KOPT-K1 (cell line): ENCODE measurements around the gene KCNIP4.

Source experiments
- H3K27ac ChIP-seq: fragments of 200-600 bp; sonication (generic); 2 replicates; pipeline ENCODE4 v1.5.1; 2016; ENCODE audit warnings: antibody characterized with exemption, mild to moderate bottlenecking, low read depth, low read length; ENCODE audit not compliant: poor library complexity, severe bottlenecking
- H3K36me3 ChIP-seq: fragments of 200-600 bp; sonication (generic); 2 replicates; pipeline ENCODE4 v1.5.1; 2017; ENCODE audit warnings: antibody characterized with exemption, mild to moderate bottlenecking, low read length, moderate library complexity; ENCODE audit not compliant: insufficient read depth
- H3K9me3 ChIP-seq: fragments of 200-600 bp; sonication (generic); 2 replicates; pipeline ENCODE4 v1.5.1; 2017; ENCODE audit warnings: antibody characterized with exemption, low read length, mild to moderate bottlenecking; ENCODE audit not compliant: insufficient read depth, poor library complexity, severe bottlenecking

The KCNIP4 gene

DNA sequence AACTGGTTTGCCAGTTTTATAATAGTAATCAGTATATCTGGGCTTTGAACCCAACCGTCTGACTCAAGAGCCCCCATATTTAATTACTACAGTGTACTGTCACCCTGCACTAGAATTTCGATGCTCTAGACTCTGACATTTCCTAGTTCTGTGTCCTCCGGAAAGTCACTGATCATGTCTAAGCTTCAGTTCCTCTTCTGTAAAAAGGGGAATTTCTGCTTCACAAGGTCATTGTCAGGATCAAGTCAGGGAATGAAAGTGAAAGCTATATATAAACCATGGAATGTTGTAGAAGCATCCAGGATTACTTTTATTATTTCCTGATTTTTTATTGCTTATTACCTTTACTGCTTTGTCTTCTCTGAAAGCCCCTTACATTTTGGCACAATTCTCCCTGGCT is 4.0 kb upstream of the KCNIP4 start:
- H3K27ac ChIP-seq = no peak overlapping the region
- H3K9me3 ChIP-seq = no peaks in the 10 kb centered on the region
- H3K36me3 ChIP-seq = no peaks in the 10 kb centered on the region

DNA sequence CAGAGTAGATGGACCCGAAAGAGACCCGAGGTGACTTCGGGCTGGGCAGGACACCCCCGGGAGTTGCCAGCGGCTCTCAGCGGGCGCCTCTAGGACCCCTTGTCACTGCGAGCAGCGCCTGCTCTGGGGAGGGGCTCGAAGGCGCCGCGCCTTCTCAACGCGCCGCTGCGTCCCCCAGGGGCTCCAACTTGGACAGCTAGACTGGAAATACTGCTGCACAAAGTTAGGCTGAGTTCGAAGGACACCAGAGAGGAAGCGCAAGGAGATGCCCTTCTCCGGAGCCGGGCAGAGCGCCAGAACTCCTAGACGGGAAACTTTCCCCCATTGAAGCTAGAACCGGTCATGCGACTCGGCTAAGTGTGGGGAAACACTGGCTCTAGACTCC is 493 bp upstream of the KCNIP4 start:
- Histone ChIP-seq H3K36me3 (no peaks in the 10 kb centered on the region), H3K9me3 (no peaks in the 10 kb centered on the region), H3K27ac (no peak overlapping the region)

DNA sequence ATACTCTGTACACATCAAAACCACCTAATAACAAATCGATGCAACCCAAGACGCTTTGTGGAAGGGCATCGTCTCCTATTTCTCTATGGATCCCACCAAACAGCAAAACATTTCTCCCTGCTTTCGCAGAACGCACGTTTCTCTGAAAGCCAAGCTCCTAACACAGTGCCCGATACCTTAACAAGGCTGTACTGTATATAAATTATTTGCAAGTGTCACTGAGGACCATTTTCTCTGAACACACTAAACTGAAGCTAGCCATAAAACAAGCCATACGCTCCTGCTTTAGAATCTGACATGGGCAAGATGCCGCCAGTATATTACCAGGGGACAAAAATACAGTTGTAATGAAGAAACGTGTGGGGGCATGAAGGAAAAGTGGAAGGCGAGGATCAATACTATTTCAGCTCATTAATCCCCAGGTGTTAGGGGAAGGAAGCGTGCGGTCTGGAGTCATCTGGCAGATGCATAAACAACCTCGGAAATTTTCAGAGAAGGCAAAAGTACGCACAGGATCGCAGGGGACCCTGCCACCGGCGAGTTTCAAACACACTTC is 703 bp downstream of the KCNIP4 start:
- Histone ChIP-seq H3K36me3 (no peaks in the 10 kb centered on the region), H3K27ac (no peak overlapping the region), H3K9me3 (no peaks in the 10 kb centered on the region)

DNA sequence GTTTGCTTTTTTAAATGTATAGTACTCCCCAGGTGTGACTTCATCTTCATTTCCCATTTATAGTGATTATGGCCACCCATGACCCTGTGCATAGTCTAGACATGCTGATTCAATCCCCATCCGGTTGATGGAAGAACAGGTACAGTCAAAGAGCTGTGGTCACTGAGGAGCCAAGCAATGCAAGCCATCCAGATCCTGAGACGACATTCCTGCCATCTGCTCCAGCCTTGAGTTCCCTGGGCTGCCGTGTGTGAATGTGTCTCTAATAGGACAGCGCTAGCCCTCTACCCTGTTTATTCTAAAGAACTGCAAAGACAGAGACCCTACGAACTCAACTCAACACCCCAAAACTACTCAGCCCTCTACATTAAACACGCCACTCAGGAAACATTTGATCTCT is 1.7 kb downstream of the KCNIP4 start:
- Histone ChIP-seq H3K27ac (no peak overlapping the region), H3K9me3 (no peaks in the 10 kb centered on the region), H3K36me3 (no peaks in the 10 kb centered on the region)

DNA sequence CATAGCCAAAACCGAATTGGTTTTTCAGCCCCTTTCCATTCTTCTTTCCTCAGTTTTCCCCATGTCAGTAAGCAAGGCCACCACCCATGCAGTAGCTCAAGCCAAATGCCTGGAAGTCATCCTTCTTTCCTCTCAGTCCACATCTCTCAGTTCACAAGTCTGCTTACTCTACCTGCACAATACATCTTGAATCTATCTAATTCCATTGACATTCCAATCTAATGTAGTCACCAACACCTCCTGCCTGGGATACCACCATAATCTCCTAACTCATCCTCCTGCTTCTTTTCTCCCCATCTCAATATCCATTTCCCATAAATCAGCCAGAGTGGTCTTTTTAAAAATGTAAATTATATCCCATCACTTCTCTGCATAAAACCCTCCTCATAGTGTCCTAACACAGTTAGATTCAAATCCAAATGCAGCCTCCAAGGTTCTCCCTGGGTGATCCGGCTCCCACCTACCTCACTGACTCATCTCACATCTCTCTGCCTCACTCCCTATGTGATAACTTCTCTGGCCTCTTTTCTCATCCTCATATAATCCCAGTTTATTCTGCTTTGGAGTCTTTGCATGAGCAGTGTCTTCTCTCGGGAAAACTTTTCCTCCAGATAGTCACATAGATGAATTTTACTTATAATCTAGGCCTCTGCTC is 26.9 kb downstream of the KCNIP4 start:
- Histone ChIP-seq H3K9me3 (no peaks in the 10 kb centered on the region), H3K36me3 (no peaks in the 10 kb centered on the region), H3K27ac (no peak overlapping the region)

DNA sequence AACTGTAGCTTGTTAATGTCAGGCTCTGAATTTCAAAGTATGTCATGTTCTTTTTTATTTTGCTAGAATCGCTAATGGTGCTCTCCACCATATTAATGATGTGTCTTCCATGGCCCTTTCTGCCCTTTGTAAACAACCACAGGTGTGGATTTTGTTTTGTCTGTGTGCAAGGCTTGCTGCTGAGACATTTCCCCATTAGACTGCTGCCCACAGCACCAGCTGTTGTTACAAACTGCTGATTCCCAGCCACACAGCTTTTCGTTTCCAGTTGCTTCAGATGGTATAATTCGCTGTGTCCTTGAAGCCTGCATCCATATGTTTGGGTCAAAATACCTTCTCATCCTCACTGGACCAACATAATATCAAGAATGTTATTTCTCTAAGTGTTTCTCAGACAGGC is 32.8 kb downstream of the KCNIP4 start:
- no peaks in the 10 kb centered on the region for H3K36me3 ChIP-seq
- no peaks in the 10 kb centered on the region for H3K9me3 ChIP-seq
- no peak overlapping the region for H3K27ac ChIP-seq

DNA sequence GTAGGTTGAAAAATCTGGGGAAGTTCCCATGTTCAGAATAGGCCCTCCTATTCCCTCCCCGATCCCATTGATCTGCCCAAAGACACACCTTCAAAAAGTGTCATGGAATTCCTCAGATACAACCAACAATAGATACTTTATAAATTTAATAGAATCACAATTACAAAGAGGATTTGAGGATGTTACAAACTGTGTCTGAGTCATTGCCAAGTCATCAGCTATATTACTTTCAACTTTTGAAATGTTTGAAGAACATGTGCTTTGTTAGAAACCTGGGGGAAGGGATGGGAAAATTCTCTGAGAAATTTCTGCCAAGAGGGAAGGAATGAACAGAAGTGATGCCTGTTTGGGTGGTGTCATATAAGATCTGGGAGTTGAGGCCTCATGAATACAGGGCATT is 46.7 kb downstream of the KCNIP4 start:
- Histone ChIP-seq H3K9me3 (no peaks in the 10 kb centered on the region), H3K27ac (no peak overlapping the region), H3K36me3 (no peaks in the 10 kb centered on the region)

DNA sequence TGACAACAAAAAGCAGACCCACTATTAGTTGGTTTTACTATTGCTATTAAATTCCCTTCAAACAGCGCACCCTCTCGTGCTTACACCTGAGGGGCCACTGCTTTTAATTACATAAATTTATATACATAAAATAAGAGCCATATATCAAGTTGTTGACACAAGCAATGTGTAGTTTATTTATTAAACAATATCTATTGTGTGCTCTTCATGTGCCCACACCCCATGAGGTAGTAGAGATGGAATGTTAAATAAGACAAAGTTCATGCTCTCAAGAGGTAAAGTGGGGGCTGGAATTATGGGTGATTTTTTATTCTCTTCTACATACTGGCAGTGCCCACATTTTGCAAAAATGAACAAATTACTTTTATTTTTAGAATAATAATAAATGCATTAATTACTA is 47.3 kb downstream of the KCNIP4 start:
- Histone ChIP-seq H3K27ac (no peak overlapping the region), H3K36me3 (no peaks in the 10 kb centered on the region), H3K9me3 (no peaks in the 10 kb centered on the region)

DNA sequence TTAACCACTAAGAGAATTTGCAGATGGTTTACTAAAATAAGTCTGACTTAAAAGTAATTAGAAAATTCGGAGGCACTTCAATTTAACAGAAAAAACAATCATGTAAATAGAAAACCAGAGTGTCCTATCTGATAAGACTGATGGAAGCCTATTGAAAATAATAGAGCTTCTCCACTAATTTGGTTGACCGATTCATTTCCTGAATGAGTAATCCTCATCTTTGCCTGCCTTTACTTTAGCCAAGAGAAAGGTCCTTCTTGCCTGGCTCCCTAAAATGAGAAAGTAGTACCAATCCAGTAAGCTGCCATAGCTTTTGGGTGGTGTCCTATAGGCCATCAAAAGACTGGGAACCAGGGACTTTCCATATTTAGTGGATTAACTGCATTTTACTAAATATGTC is 48.4 kb downstream of the KCNIP4 start:
- Histone ChIP-seq H3K9me3 (no peaks in the 10 kb centered on the region), H3K36me3 (no peaks in the 10 kb centered on the region), H3K27ac (no peak overlapping the region)

DNA sequence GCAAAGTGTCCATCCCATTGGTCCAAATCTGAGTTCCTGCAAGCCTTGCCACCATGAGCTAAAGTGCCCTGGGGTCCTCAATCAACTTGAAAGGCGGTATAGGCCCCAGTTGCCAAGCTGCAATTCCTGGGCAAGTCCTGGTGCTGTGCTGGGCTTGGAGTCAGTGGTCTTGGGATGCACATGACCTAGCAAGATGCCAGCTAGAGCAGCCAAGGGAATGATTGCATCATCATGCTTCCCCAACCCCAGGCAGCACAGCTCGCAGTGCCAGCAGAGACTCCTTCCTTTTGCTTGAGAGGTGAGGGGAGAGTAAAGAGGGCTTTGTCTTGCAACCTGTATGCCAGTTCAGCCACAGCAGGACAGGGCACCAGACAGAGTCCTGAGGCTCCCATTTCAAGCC is 50.5 kb downstream of the KCNIP4 start:
- no peaks in the 10 kb centered on the region for H3K9me3 ChIP-seq
- H3K36me3 ChIP-seq = no peaks in the 10 kb centered on the region
- H3K27ac ChIP-seq = no peak overlapping the region

DNA sequence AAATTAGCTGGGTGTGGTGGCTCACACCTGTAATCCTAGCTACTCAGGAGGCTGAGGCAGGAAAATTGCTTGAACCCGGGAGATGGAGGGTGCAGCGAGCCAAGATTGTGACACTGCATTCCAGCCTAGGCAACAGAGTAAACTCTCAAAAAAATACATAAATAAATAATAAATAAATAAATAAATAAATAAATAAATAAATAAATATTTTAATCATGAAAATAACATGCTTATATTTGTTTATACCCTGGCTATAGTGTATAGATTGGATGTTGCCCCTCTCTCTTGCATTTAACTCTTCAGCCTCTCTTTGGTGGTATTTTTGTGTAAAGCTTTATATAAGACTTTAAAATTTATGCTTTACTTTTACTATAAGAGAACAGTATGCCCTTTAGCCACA is 51.8 kb downstream of the KCNIP4 start:
- no peaks in the 10 kb centered on the region for H3K36me3 ChIP-seq
- H3K9me3 ChIP-seq = no peaks in the 10 kb centered on the region
- no peak overlapping the region for H3K27ac ChIP-seq

DNA sequence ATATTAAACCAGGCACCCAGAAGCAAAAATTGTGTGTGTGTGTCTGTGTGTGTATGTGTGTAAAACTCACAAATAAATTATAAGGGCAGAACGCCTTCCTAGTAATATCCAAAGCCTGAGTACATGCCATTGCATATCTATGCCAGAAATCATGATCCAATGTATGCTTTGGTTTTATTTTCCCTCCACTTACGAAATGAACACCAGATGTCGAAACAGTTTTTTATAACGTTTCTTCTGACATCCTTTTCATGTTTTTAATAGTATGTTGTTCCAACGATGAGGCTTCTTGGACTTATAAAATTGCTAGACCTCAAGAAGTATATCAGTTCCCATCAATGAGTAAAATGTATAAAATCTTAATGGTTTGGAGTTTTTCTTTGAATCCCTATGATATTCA is 55.4 kb downstream of the KCNIP4 start:
- H3K9me3 ChIP-seq = no peaks in the 10 kb centered on the region
- H3K27ac ChIP-seq = no peak overlapping the region
- H3K36me3 ChIP-seq = no peaks in the 10 kb centered on the region

DNA sequence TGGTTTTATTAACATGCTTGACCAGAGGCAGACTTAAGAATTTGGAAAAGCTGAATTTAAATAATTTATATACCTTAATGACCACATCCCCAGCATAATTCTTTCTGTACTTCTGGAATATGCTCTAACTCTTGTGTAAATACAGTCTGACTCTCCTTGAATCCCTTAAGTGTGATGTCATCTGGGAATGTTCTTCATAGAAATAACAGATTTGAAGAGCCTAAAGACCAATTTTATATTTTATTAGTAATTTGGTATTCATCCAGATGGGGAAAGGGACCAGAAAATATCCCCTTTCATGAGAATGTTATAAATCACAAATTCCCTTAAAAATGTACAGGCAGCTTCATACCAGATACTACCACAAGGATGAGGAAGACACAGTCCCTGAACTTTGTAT is 58.3 kb downstream of the KCNIP4 start:
- H3K27ac ChIP-seq = no peak overlapping the region
- H3K9me3 ChIP-seq = no peaks in the 10 kb centered on the region
- H3K36me3 ChIP-seq = no peaks in the 10 kb centered on the region

DNA sequence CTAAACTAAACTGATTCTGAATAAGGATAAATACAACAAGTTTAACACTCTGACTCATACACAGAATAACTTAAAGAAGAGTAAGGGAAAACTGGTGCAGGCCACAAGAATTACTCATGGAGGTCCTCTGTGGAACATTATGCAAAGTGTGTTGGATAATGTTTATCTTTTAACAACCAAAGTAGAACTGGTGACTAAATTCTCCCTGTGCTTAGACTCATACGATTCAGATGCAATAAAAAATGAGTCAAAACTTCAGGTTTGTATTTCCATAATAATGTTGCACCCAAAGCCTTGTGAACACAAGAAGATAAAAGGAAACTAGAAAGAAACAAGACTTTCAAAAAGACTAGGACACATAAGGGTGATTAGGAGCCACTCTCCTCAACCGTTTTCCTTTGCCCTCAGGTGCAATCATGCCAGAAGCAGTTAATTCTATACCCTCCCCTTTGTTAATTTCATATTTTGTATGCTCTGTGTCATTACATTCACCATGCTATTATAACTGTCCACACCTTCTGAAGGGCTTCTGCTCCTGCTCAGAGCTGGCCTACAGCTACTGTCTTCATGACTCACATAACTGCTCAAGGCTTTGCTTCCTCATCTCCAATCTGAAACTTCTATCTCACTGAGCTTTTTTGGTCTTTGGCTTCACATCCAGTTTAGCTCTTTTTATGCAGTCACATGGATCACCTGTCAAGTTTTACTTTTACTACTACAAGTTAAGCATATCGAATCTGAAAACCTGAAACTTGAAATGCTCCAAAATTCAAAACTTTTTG is 60.2 kb downstream of the KCNIP4 start:
- no peak overlapping the region for H3K27ac ChIP-seq
- no peaks in the 10 kb centered on the region for H3K36me3 ChIP-seq
- H3K9me3 ChIP-seq = no peaks in the 10 kb centered on the region

DNA sequence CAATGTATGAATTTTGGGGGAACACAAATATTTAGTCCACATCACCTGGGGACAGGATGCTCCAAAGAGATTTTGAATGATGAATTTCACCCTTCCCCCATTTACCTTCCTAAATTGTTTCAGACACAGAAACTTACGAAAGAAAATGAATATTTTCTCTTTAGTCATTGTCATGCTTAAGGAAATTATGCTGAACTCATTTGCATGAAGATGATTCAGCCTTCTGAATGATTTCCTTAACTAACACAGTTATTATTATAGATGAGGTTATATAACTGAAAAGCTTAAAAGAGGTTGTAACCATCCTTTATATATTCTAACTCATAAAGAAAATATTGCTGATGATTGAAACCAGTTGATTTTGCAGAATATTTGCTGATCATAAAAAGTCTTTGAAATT is 61.1 kb downstream of the KCNIP4 start:
- Histone ChIP-seq H3K27ac (no peak overlapping the region), H3K36me3 (no peaks in the 10 kb centered on the region), H3K9me3 (no peaks in the 10 kb centered on the region)

DNA sequence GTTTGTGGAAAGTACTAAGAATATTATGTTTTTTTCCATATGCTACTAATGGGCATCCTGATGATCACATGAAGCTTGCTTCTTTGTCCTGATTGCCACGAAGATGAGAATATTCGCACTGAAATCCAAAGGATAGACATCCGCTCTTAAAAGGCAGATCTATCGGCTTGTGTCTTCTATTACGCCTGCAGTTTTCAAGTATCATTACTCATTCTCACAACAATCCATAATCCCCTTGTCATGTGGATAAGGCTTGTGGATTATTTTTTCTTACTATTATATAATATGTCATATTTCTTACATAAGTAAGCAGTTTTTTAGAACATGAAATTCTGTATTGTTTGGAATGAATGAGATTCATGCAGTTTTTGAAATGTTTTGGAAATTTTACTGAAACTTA is 62.8 kb downstream of the KCNIP4 start:
- no peak overlapping the region for H3K27ac ChIP-seq
- H3K9me3 ChIP-seq = no peaks in the 10 kb centered on the region
- no peaks in the 10 kb centered on the region for H3K36me3 ChIP-seq
